ENCODE measurements around the gene TNRC18.
"Not testable (repeated sequence)": the region's sequence is repeated elsewhere in the genome, so short reads cannot be mapped to it uniquely, and the experiment has no call there.

The TNRC18 gene

GRCh38 chr7:5377279-5377678 is 46.4 kb downstream of the TNRC18 start:
- DNase-seq, result no peak

- DNase-seq, result no peak
These were observed 47.7 kb downstream of the TNRC18 start for GRCh38 chr7:5375925-5376324.

- DNase-seq, result no peak
These were observed 49.2 kb downstream of the TNRC18 start for GRCh38 chr7:5374464-5374863.

GRCh38 chr7:5373300-5373699 is 50.3 kb downstream of the TNRC18 start:
- DNase-seq, result no peak

GRCh38 chr7:5370454-5371353 is 52.9 kb downstream of the TNRC18 start:
- peak in 1 of 14 donors; percentile 5 for DNase-seq

- DNase-seq, result no peak
These were observed 56.0 kb downstream of the TNRC18 start for GRCh38 chr7:5367661-5368060.

- peak in 12 of 14 donors; percentile 13 to 83 (median 42) for DNase-seq
These were observed 57.5 kb downstream of the TNRC18 start for GRCh38 chr7:5365976-5366625.

GRCh38 chr7:5363729-5364128 is 59.9 kb downstream of the TNRC18 start:
- DNase-seq, result no peak

- no peak for DNase-seq
These were observed 61.2 kb downstream of the TNRC18 start for GRCh38 chr7:5362466-5362865.

- no peak for DNase-seq
These were observed 62.0 kb downstream of the TNRC18 start for GRCh38 chr7:5361446-5362127.

- DNase-seq, result no peak
These were observed 62.7 kb downstream of the TNRC18 start for GRCh38 chr7:5360971-5361370.

GRCh38 chr7:5360451-5360850 is 63.2 kb downstream of the TNRC18 start:
- no peak for DNase-seq

- not testable (repeated sequence) for DNase-seq
These were observed 63.6 kb downstream of the TNRC18 start for GRCh38 chr7:5360021-5360420.

- no peak for DNase-seq
These were observed 64.3 kb downstream of the TNRC18 start for GRCh38 chr7:5359344-5359743.

GRCh38 chr7:5357951-5358350 is 65.7 kb downstream of the TNRC18 start:
- no peak for DNase-seq

- DNase-seq, result no peak
These were observed 66.9 kb downstream of the TNRC18 start for GRCh38 chr7:5356751-5357119.

- peak in 6 of 14 donors; percentile 2 to 58 (median 22) for DNase-seq
These were observed 69.0 kb downstream of the TNRC18 start for GRCh38 chr7:5354460-5355232.

- no peak for DNase-seq
These were observed 71.1 kb downstream of the TNRC18 start for GRCh38 chr7:5352440-5353010.

- peak in 1 of 14 donors; percentile 32 for DNase-seq
These were observed 71.9 kb downstream of the TNRC18 start for GRCh38 chr7:5351507-5352265.

- peak in 1 of 14 donors; percentile 28 for DNase-seq
These were observed 72.8 kb downstream of the TNRC18 start for GRCh38 chr7:5350600-5351385.

GRCh38 chr7:5350174-5350463 is 73.5 kb downstream of the TNRC18 start:
- DNase-seq, result no peak

Data from C1 segment of cervical spinal cord (tissue), 14 donors.